GM23248 (cell line): ENCODE measurements around the gene ANGEL1. TPM values are rescaled to one million over a fixed set of nuclear protein-coding genes. Genes with fewer than 3 reads are reported as not detected.

Source experiments
- DNase-seq: peaks from one replicate; pipeline ENCODE4 v3.0.0-alpha.2; 2015
- H2AFZ ChIP-seq: fragments of 200-600 bp; sonication (generic); 2 replicates; pipeline ENCODE4 v1.6.1; 2016; ENCODE audit warnings: antibody characterized with exemption
- H3F3A ChIP-seq: fragments of 200-600 bp; sonication (generic); 2 replicates; pipeline ENCODE4 v1.6.1; 2016; ENCODE audit warnings: mild to moderate bottlenecking, antibody characterized with exemption, mixed run types; ENCODE audit not compliant: insufficient read depth
- H3K27ac ChIP-seq: fragments of 200-600 bp; sonication (generic); 2 replicates; pipeline ENCODE4 v1.5.1; 2016; ENCODE audit warnings: mild to moderate bottlenecking
- H3K27me3 ChIP-seq: fragments of 200-600 bp; sonication (generic); replicated peaks from 2 replicates; pipeline ENCODE4 v1.6.1; 2016; ENCODE audit warnings: mild to moderate bottlenecking; ENCODE audit not compliant: insufficient read depth
- H3K36me3 ChIP-seq: fragments of 200-600 bp; sonication (generic); 2 replicates; pipeline ENCODE4 v1.6.1; 2016; ENCODE audit warnings: low read depth, mild to moderate bottlenecking
- H3K4me1 ChIP-seq: fragments of 200-600 bp; sonication (generic); 2 replicates; pipeline ENCODE4 v1.6.1; 2016; ENCODE audit warnings: mild to moderate bottlenecking; ENCODE audit not compliant: insufficient read depth
- H3K4me2 ChIP-seq: fragments of 200-600 bp; sonication (generic); one replicate; pipeline ENCODE4 v1.6.1; 2016; ENCODE audit warnings: mild to moderate bottlenecking; ENCODE audit not compliant: unreplicated experiment
- H3K4me3 ChIP-seq: fragments of 200-600 bp; sonication (generic); 2 replicates; pipeline ENCODE4 v1.5.1; 2016; ENCODE audit warnings: mild to moderate bottlenecking
- H3K79me2 ChIP-seq: fragments of 200-600 bp; sonication (generic); 2 replicates; pipeline ENCODE4 v1.6.1; 2016; ENCODE audit warnings: mild to moderate bottlenecking; ENCODE audit not compliant: insufficient read depth
- H3K9ac ChIP-seq: fragments of 200-600 bp; sonication (generic); 2 replicates; pipeline ENCODE4 v1.6.1; 2016; ENCODE audit warnings: mild to moderate bottlenecking
- H3K9me2 ChIP-seq: fragments of 200-600 bp; sonication (generic); 2 replicates; pipeline ENCODE4 v1.6.1; 2016; ENCODE audit warnings: mixed run types, mild to moderate bottlenecking, moderate library complexity; ENCODE audit not compliant: insufficient read depth
- H3K9me3 ChIP-seq: fragments of 200-600 bp; sonication (generic); one replicate; pipeline ENCODE4 v1.6.1; 2017; ENCODE audit warnings: low read depth
- H4K20me1 ChIP-seq: fragments of 200-600 bp; sonication (generic); 2 replicates; pipeline ENCODE4 v1.6.0; 2016; ENCODE audit not compliant: insufficient read depth
- EZH2 ChIP-seq: fragments of 200-600 bp; sonication (generic); IDR thresholded peaks from 2 replicates; pipeline ENCODE4 v1.6.1; 2018; ENCODE audit warnings: antibody characterized with exemption, mild to moderate bottlenecking; ENCODE audit not compliant: insufficient read depth, poor library complexity, severe bottlenecking
- EZH2phosphoT487 ChIP-seq: fragments of 200-600 bp; sonication (generic); IDR thresholded peaks from 2 replicates; pipeline ENCODE4 v1.6.1; 2018; ENCODE audit warnings: antibody characterized with exemption, moderate library complexity, mild to moderate bottlenecking, low read depth; ENCODE audit not compliant: insufficient read depth
- WGBS, 2 experiments: methylation state at CpG; one replicate each; pipeline ENCODE4 v1.1.6; 2015 to 2017; ENCODE audit warnings: low lambda C conversion rate in 2 of 2, low coverage in 1 of 2; ENCODE audit errors: missing lambda C conversion rate in 2 of 2; 5-methylcytosine and 5-hydroxymethylcytosine counted together
- in situ Hi-C: fragments of 300-500 bp; cut with MboI; formaldehyde crosslinking; loops from 2 replicates; pipeline ENCODE4 v1.15.0; 2020
- polyA plus RNA-seq: library from polyadenylated mRNA; unstranded; fragments of >200 nt; fragmentation: Nextera tagmentation; extraction: Ambion mirVana; gene quantifications from 2 replicates; pipeline ENCODE4 v1.2.1, GENCODE V29; 2016
- total RNA-seq: library from RNA; depleted of rRNA; stranded (reverse); fragments of >200 nt; shearing (Covaris generic); gene quantifications from 2 replicates; pipeline ENCODE4 v1.2.3, GENCODE V29; 2014

ANGEL1 gene
- total and polyA plus RNA-seq, 2 experiments from 2014 or later: 4.9 to 7.3 TPM

- TF ChIP-seq EZH2phosphoT487 (no peak), EZH2 (no peak)
- Histone ChIP-seq H3K27me3 (no peaks in the 10 kb centered on the region), H2AFZ (peak overlapping the region; percentile 97), H3K9me2 (no peaks in the 10 kb centered on the region), H3K27ac (no peak overlapping the region), H3K9ac (peak overlapping the region; percentile 54), H3K4me2 (peak overlapping the region; percentile 89), H3K36me3 (no peaks in the 10 kb centered on the region), H4K20me1 (no peaks in the 10 kb centered on the region), H3K4me1 (0 out of 2 replicates have a peak, but pooled peaks cover 4% of the 10 kb centered on the region), H3F3A (no peaks in the 10 kb centered on the region), H3K4me3 (peak overlapping the region; percentile 76), H3K9me3 (no peaks in the 10 kb centered on the region), H3K79me2 (no peaks in the 10 kb centered on the region)
- DNase-seq: peak; percentile 34
- in situ Hi-C loops: no loop called here
- 32 to 36% methylated on average over 28 of the region's 28 CpGs for WGBS, 2 experiments
Observed at GRCh38 chr14:76762411-76763095, 50.1 kb downstream of the ANGEL1 start.

- Histone ChIP-seq H3F3A (no peaks in the 10 kb centered on the region), H3K9me3 (no peaks in the 10 kb centered on the region), H3K27me3 (no peaks in the 10 kb centered on the region), H3K79me2 (no peaks in the 10 kb centered on the region), H4K20me1 (no peaks in the 10 kb centered on the region), H3K36me3 (no peaks in the 10 kb centered on the region), H3K4me1 (0 out of 2 replicates have a peak, but pooled peaks cover 4% of the 10 kb centered on the region), H3K4me3 (peak overlapping the region; percentile 76), H2AFZ (peak overlapping the region; percentile 97), H3K9me2 (no peaks in the 10 kb centered on the region), H3K9ac (peak overlapping the region; percentile 54), H3K4me2 (peak overlapping the region; percentile 89), H3K27ac (no peak overlapping the region)
- 1 to 2% methylated on average over 39 to 40 of the region's 54 CpGs for WGBS, 2 experiments
- TF ChIP-seq EZH2: no peak
- TF ChIP-seq EZH2phosphoT487: no peak
- in situ Hi-C loops: no loop called here
- DNase-seq: peak; percentile 26
Observed at GRCh38 chr14:76761960-76762410, 50.7 kb downstream of the ANGEL1 start.

DNA sequence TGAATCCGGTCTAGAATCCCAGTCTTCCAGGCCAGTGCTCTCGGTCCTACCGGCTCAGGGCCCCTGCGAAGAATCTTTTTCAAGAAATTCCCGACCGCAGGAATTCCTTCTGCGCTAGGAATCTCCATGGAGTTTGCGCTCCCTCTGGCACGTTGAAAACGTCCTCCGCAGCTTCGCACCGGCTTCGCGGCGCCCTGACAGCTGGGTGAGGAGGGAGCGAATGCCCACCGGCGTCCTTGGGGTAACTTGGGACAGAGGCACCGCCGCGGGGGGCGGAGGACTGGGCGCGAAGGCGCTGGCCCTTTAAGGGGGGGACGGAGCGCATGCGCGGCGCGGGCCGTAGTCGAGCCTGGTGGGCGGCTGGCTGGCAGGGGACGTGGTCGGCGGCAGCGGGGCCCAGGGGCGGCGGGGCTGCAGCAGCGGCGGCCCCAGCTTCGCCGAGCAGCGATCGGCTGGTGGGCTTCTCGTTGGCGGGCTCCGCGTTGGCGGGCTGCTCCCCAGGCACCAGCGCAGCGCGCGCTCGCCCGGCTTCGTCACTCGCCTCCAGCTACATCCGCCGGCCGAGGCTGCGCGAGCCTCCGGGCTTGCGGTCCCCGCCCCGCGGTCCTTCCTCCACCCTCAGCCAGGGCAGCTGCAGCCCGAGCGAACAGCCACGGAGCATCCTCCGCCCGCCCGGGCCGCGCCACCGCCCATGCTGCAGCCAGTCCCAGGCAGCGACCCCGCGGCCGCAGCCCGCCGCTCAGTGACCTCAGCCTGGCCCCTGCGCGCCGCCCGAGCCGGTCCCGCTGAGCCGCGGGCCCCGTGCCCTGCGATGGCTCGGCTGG, 51.3 kb downstream of the ANGEL1 start, which contains the start of gene VASH1:
Gene VASH1, plus strand, starts transcription at position 333 of the 824 bp plus-strand sequence. CDS start 1,354 bp downstream, outside the sequence.
- Histone ChIP-seq H3K9me2 (no peaks in the 10 kb centered on the region), H4K20me1 (no peaks in the 10 kb centered on the region), H3K9me3 (no peaks in the 10 kb centered on the region), H3F3A (no peaks in the 10 kb centered on the region), H3K9ac (peak within 1 kb of the TSS; percentile 54), H3K4me2 (peak within 1 kb of the TSS; percentile 89), H3K79me2 (no peaks in the 10 kb centered on the region), H3K27ac (no peak within 1 kb of the TSS), H3K36me3 (no peaks in the 10 kb centered on the region), H3K27me3 (no peaks in the 10 kb centered on the region; the same call in 1 of the 2 replicates), H2AFZ (peak within 1 kb of the TSS; percentile 97), H3K4me1 (0 out of 2 replicates have a peak, but pooled peaks cover 4% of the 10 kb centered on the region), H3K4me3 (peak within 1 kb of the TSS; percentile 76)
- in situ Hi-C loops: no loop called here
- TF ChIP-seq EZH2 (no peak), EZH2phosphoT487 (no peak)
- peak; percentile 91 for DNase-seq
- 1 to 3% methylated on average over 64 to 69 of the region's 96 CpGs for WGBS, 2 experiments
